GM12801 (cell line): ENCODE data around the gene TAF1D.

Source experiments
- TF ChIP-seq, protein P1 (sequence below): IDR thresholded peaks from one replicate; pipeline ENCODE4 v1.5.1; 2011; ENCODE audit warnings: control low read depth; ENCODE audit not compliant: insufficient read length; ENCODE audit errors: extremely low read depth

The TAF1D gene, protein sequence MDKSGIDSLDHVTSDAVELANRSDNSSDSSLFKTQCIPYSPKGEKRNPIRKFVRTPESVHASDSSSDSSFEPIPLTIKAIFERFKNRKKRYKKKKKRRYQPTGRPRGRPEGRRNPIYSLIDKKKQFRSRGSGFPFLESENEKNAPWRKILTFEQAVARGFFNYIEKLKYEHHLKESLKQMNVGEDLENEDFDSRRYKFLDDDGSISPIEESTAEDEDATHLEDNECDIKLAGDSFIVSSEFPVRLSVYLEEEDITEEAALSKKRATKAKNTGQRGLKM

DNA sequence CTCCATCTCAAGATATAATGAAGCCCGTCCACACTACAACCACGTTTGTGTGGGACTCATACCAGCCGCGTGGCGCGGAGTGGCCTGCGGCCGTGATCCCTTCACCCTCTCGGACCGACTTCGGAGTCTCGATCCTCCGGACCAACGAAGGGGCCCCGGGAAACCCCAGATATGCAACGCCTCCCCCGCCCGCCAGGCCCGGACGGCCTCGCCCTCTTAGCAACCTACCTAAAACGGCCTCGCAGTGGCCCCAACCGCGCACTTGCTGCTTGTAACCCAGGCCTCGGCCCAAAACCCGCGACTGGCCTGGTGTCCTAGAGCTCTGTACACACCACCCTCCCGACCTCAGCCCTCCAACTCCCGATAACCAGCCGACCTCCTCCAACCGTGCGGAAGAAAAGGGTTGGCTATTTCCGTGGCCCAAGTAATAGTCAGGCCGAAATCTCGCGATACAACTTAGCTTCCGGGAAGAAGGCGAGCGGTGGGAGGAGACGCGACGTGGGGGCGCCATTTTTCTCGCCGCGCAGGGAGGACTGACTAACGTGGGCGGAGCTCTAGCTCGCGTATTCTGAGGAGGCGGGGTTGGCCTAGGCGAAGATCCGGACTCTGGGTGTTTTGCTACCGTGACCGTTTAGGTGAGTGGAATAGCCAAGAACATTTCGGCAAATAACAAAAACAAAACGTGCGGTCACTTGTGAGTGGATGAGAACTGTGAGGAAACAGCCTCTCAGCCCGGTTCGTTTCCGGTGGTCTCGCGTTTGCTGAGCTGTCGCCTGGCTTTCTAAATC is at the start of gene TAF1D, which contains the start of gene C11orf54:
Gene TAF1D, minus strand, starts transcription at position 402 of the 788 bp plus-strand sequence. CDS start 2,191 bp downstream, outside the sequence.
Gene C11orf54, plus strand, starts transcription at position 579 of the 788 bp plus-strand sequence. CDS start 5,722 bp downstream, outside the sequence.
- TF ChIP-seq, protein P1, sequence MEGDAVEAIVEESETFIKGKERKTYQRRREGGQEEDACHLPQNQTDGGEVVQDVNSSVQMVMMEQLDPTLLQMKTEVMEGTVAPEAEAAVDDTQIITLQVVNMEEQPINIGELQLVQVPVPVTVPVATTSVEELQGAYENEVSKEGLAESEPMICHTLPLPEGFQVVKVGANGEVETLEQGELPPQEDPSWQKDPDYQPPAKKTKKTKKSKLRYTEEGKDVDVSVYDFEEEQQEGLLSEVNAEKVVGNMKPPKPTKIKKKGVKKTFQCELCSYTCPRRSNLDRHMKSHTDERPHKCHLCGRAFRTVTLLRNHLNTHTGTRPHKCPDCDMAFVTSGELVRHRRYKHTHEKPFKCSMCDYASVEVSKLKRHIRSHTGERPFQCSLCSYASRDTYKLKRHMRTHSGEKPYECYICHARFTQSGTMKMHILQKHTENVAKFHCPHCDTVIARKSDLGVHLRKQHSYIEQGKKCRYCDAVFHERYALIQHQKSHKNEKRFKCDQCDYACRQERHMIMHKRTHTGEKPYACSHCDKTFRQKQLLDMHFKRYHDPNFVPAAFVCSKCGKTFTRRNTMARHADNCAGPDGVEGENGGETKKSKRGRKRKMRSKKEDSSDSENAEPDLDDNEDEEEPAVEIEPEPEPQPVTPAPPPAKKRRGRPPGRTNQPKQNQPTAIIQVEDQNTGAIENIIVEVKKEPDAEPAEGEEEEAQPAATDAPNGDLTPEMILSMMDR: no peak

DNA sequence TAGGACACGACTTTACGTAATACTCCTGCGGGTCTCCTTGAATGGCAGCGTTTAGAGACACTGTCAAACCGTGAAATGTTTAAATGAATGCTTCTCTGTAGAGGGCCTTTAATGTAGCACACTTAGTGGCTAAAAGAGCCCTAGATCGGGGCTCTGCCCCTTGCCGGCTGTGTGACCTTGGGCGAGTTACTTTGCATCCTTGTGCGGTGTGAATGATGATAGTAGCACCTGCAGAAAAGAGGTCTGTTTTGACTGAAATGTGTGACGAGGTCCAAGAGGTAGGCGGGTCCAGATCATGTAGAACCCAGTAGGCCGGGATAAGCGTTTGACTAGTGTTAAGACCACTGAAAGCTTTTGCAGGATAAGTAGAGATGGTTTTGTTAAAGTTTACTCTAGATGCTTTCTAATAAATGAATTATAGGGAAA is 43.7 kb upstream of the TAF1D start:
- TF ChIP-seq, protein P1: no peak

DNA sequence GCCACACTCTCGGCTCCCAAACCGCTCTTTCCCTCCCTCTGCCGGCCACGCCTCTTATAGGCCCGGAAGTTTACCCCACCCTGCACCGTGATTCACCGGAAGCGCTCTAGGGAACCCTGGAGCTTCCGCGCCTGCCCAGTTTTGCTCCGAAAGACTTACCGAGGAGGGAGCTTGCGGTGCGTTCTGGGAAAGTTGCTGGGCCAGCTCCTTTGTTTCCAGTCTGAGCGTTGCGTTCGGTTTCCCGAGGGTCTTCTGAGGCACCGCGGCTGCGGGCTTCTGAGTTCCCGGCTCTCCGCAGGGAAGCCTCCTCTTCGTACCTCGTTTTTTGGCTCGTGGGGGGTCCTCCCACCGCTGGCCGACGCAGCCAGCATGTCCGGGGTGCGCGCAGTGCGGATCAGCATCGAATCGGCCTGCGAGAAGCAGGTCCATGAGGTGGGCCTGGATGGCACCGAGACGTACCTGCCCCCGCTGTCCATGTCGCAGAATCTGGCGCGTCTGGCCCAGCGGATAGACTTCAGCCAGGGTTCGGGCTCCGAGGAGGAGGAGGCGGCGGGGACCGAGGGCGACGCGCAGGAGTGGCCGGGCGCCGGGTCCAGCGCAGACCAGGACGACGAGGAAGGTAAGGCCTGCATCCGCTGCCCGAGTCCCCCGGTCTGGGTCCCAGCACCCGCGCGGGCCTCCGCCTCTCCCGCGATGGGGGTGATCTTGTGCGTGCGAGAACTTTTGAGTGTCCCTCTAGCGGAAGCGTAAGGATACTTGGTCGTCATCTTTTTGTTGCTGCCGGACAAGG is 43.0 kb upstream of the TAF1D start, which contains the start of gene MED17:
Gene MED17, plus strand, starts transcription at position 138 of the 790 bp plus-strand sequence. Its CDS starts 232 bp downstream, at position 370.
- TF ChIP-seq, protein P1: no peak

- TF ChIP-seq, protein P1: no peak
Measured at GRCh38 chr11:93783765-93784144, 42.5 kb upstream of the TAF1D start.

- TF ChIP-seq, protein P1: no peak
Measured at GRCh38 chr11:93783362-93783761, 42.1 kb upstream of the TAF1D start.

GRCh38 chr11:93775289-93775688 is 34.0 kb upstream of the TAF1D start:
- TF ChIP-seq, protein P1: no peak
